GM12878 (cell line): ENCODE data around the gene ZNF618.
"Not testable (repeated sequence)": the region's sequence is repeated elsewhere in the genome, so short reads cannot be mapped to it uniquely, and the experiment has no call there.

Experiments used
- BRCA1 ChIP-seq: IDR thresholded peaks from 2 replicates; pipeline ENCODE4 v1.6.1; 2011; ENCODE audit warnings: low read depth, low read length, improper control_type of control experiment
- EZH2 ChIP-seq: IDR thresholded peaks from 2 replicates; pipeline ENCODE4 v1.6.1; 2012; ENCODE audit warnings: low read depth, mild to moderate bottlenecking, control low read depth, inconsistent platforms, low read length, borderline replicate concordance; ENCODE audit not compliant: control insufficient read depth
- HDAC2 ChIP-seq: fragments of 200-600 bp; sonication (generic); IDR thresholded peaks from 2 replicates; pipeline ENCODE4 v1.6.1; 2017
- MXI1 ChIP-seq: fragments of 150-350 bp; IDR thresholded peaks from 2 replicates; pipeline ENCODE4 v1.6.1; 2011; ENCODE audit warnings: low read depth, mild to moderate bottlenecking, inconsistent platforms, low read length, improper control_type of control experiment
- POLR2A ChIP-seq: IDR thresholded peaks from 2 replicates; pipeline ENCODE4 v1.6.1; 2011; ENCODE audit warnings: low read depth, mild to moderate bottlenecking, low read length
- RCOR1 ChIP-seq: conservative IDR thresholded peaks from 2 replicates; pipeline ENCODE4 v1.6.1; 2012; ENCODE audit warnings: low read depth, low read length, improper control_type of control experiment
- SIN3A ChIP-seq: IDR thresholded peaks from 2 replicates; pipeline ENCODE4 v1.6.1; 2012; ENCODE audit warnings: low read depth, low read length, improper control_type of control experiment
- TAF1 ChIP-seq: IDR thresholded peaks from 2 replicates; pipeline ENCODE4 v1.6.1; 2011; ENCODE audit warnings: mild to moderate bottlenecking, low read depth, low read length, borderline replicate concordance
- TCF7 ChIP-seq: IDR thresholded peaks from 2 replicates; pipeline ENCODE4 v1.6.1; 2014; ENCODE audit warnings: antibody characterized with exemption, borderline replicate concordance
- TF ChIP-seq, protein P1 (sequence below), 3 experiments: IDR thresholded peaks in 2 of 3; conservative IDR thresholded peaks in 1 of 3; 2 replicates each; pipeline ENCODE4 v1.5.1; 2011; ENCODE audit warnings: low read depth in 3 of 3, low read length in 3 of 3, mild to moderate bottlenecking in 3 of 3, control low read depth in 2 of 3, moderate library complexity in 2 of 3, inconsistent platforms in 1 of 3, mixed read lengths in 1 of 3; ENCODE audit not compliant: control insufficient read depth in 2 of 3, insufficient read depth in 1 of 3; ENCODE audit errors: extremely low read depth in 1 of 3

GRCh38 chr9:114082763-114083412 is 206.8 kb downstream of the ZNF618 start:
- not testable (repeated sequence) for TF ChIP-seq HDAC2, POLR2A, MXI1, TAF1, TCF7, RCOR1, BRCA1, SIN3A, EZH2
- TF ChIP-seq, protein P1, sequence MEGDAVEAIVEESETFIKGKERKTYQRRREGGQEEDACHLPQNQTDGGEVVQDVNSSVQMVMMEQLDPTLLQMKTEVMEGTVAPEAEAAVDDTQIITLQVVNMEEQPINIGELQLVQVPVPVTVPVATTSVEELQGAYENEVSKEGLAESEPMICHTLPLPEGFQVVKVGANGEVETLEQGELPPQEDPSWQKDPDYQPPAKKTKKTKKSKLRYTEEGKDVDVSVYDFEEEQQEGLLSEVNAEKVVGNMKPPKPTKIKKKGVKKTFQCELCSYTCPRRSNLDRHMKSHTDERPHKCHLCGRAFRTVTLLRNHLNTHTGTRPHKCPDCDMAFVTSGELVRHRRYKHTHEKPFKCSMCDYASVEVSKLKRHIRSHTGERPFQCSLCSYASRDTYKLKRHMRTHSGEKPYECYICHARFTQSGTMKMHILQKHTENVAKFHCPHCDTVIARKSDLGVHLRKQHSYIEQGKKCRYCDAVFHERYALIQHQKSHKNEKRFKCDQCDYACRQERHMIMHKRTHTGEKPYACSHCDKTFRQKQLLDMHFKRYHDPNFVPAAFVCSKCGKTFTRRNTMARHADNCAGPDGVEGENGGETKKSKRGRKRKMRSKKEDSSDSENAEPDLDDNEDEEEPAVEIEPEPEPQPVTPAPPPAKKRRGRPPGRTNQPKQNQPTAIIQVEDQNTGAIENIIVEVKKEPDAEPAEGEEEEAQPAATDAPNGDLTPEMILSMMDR (IDR thresholded peaks at IDR 0.05 in 2 of 3, conservative IDR thresholded peaks at IDR 0.05 in 1 of 3; ENCODE audit: control insufficient read depth in 2 of 3, extremely low read depth in 1 of 3, insufficient read depth in 1 of 3, low read depth in 3 of 3, low read length in 3 of 3) = not testable (repeated sequence)
